ENCODE results near the gene ADAMTS14.

- TF ChIP-seq POLR2A (IDR thresholded peaks at IDR 0.05) = no peak
- no peak for TF ChIP-seq CTCF (IDR thresholded peaks at IDR 0.05)
These were observed 39.6 kb downstream of the ADAMTS14 start for GRCh38 chr10:70711911-70712310.

All from body of pancreas (tissue), 4 donors.